ENCODE data around the gene ERI3.

- TF ChIP-seq CTCF (IDR thresholded peaks at IDR 0.05; ENCODE audit: poor library complexity) (no peak), EZH2 (IDR thresholded peaks at IDR 0.05; ENCODE audit: borderline replicate concordance) (no peak), EZH2phosphoT487 (IDR thresholded peaks at IDR 0.05; ENCODE audit: low read depth, severe bottlenecking, unreplicated experiment) (no peak)
These were observed 9.8 kb downstream of the ERI3 start for GRCh38 chr1:44345187-44345775.
